ENCODE data around the gene FMNL2. TPM values are rescaled to one million over a fixed set of nuclear protein-coding genes. Genes with fewer than 3 reads are reported as not detected.

The FMNL2 gene
- total RNA-seq, 1 experiment from 2014 or later = 28.1 TPM

GRCh38 chr2:152552888-152553287, 217.9 kb downstream of the FMNL2 start:
- TF ChIP-seq ZBTB33 (IDR thresholded peaks at IDR 0.05; ENCODE audit: extremely low read depth, insufficient replicate concordance, low read length) (no peak), FOSL1 (IDR thresholded peaks at IDR 0.05; ENCODE audit: low read depth) (no peak), SIN3A (IDR thresholded peaks at IDR 0.05; ENCODE audit: low read depth) (no peak), EZH2 (IDR thresholded peaks at IDR 0.05) (no peak), POLR2A (IDR thresholded peaks at IDR 0.05; ENCODE audit: borderline replicate concordance, extremely low read depth, insufficient read depth, insufficient read length) (no peak), REST (IDR thresholded peaks at IDR 0.05; ENCODE audit: low read depth) (no peak), EGR1 (IDR thresholded peaks at IDR 0.05; ENCODE audit: low read depth) (no peak), CBX3 (IDR thresholded peaks at IDR 0.05; ENCODE audit: low read depth) (no peak), EZH2phosphoT487 (IDR thresholded peaks at IDR 0.05; ENCODE audit: borderline replicate concordance) (no peak), JUND (IDR thresholded peaks at IDR 0.05) (no peak), ELF1 (IDR thresholded peaks at IDR 0.05; ENCODE audit: borderline replicate concordance, low read depth) (no peak), SRF (IDR thresholded peaks at IDR 0.05; ENCODE audit: low read depth) (no peak), ATF3 (IDR thresholded peaks at IDR 0.05) (no peak), TCF7L2 (IDR thresholded peaks at IDR 0.05; ENCODE audit: borderline replicate concordance, extremely low read depth, insufficient read depth, insufficient read length) (no peak), YY1 (IDR thresholded peaks at IDR 0.05; ENCODE audit: extremely low read depth, insufficient replicate concordance, low read depth, low read length) (no peak), RAD21 (IDR thresholded peaks at IDR 0.05; ENCODE audit: low read depth) (no peak), SP1 (IDR thresholded peaks at IDR 0.05; ENCODE audit: low read depth) (no peak)
- no peak overlapping the region for H2AFZ ChIP-seq (ENCODE audit: low read depth, low read length, poor library complexity, severe bottlenecking)
- H3K9ac ChIP-seq (ENCODE audit: low read length) = no peak overlapping the region
- DNase-seq (ENCODE audit: low read depth, low spot score) (no peak), ATAC-seq (no peak)
- no peaks in the 10 kb centered on the region for H4K20me1 ChIP-seq (ENCODE audit: insufficient read depth)
- H3K4me2 ChIP-seq (ENCODE audit: low read length) = no peak overlapping the region
- H3K79me2 ChIP-seq (ENCODE audit: insufficient read depth, low read length) = no peaks in the 10 kb centered on the region
- no peak overlapping the region for H3K4me3 ChIP-seq (replicated peaks in 1 of 2; ENCODE audit: low read depth in 1 of 2, low read length in 2 of 2)
- H3K36me3 ChIP-seq (ENCODE audit: control insufficient read depth in 1 of 2, insufficient read depth in 2 of 2, low read length in 2 of 2) = no peaks in the 10 kb centered on the region
- no peaks in the 10 kb centered on the region for H3K4me1 ChIP-seq (ENCODE audit: control insufficient read depth in 1 of 2, insufficient read depth in 2 of 2, low read length in 2 of 2)
- ChIA-PET CTCF (no interaction called here), POLR2A (no interaction called here), RAD21 (ENCODE audit: low non-redundant PET in 1 of 2, low total read pairs in 2 of 2, uncharacterized antibody in 2 of 2, unreplicated experiment in 2 of 2) (no interaction called here)
- no peaks in the 10 kb centered on the region for H3K9me3 ChIP-seq (ENCODE audit: control insufficient read depth in 1 of 2, insufficient read depth in 1 of 2, low read depth in 1 of 2, low read length in 2 of 2)
- H3K9me2 ChIP-seq (ENCODE audit: insufficient read depth) = no peaks in the 10 kb centered on the region
- intact Hi-C loops (cut with micrococcal nuclease) = no loop called here
- no TSS peak for BruUV-seq (replicated peaks)
- no peaks in the 10 kb centered on the region for H3K27me3 ChIP-seq (ENCODE audit: insufficient read depth, low read length)
- no peak overlapping the region for H3K27ac ChIP-seq (ENCODE audit: low read depth, low read length)

Measured in HCT116 (cell line).